Measurements from ENCODE around the gene ALKBH7. TPM values are rescaled to one million over a fixed set of nuclear protein-coding genes. Genes with fewer than 3 reads are reported as not detected.
A peak's percentile ranks its signal among the peaks of the same experiment; 100 is the strongest.

ALKBH7 gene
- total RNA-seq, 2 experiments from 2014 or later: 61.0 to 75.9 TPM

DNA sequence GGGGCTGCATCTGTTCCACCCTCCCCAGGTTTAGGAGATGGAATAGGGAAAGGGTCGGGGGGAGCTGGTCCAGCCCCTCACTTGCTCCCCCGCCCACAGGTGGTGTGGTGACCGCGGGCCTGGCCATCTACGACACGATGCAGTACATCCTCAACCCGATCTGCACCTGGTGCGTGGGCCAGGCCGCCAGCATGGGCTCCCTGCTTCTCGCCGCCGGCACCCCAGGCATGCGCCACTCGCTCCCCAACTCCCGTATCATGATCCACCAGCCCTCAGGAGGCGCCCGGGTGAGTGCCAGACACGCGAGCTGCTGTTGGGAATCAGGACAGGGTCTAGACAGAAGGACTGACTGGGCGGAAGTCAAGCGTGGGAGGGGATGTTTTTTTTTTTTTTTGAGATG, 8.2 kb upstream of the ALKBH7 start:
- TF ChIP-seq, protein P1, sequence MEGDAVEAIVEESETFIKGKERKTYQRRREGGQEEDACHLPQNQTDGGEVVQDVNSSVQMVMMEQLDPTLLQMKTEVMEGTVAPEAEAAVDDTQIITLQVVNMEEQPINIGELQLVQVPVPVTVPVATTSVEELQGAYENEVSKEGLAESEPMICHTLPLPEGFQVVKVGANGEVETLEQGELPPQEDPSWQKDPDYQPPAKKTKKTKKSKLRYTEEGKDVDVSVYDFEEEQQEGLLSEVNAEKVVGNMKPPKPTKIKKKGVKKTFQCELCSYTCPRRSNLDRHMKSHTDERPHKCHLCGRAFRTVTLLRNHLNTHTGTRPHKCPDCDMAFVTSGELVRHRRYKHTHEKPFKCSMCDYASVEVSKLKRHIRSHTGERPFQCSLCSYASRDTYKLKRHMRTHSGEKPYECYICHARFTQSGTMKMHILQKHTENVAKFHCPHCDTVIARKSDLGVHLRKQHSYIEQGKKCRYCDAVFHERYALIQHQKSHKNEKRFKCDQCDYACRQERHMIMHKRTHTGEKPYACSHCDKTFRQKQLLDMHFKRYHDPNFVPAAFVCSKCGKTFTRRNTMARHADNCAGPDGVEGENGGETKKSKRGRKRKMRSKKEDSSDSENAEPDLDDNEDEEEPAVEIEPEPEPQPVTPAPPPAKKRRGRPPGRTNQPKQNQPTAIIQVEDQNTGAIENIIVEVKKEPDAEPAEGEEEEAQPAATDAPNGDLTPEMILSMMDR (conservative IDR thresholded peaks at IDR 0.05; ENCODE audit: low read length): no peak
- TF ChIP-seq EZH2phosphoT487 (IDR thresholded peaks at IDR 0.05; ENCODE audit: borderline replicate concordance, low read depth, low read length): no peak
- no TSS peak for BruUV-seq (replicated peaks)
- Histone ChIP-seq H3K4me1 (ENCODE audit: insufficient read depth, low read length, poor library complexity, severe bottlenecking) (peaks cover 13% of the 10 kb centered on the region), H3K9me3 (ENCODE audit: low read length) (no peaks in the 10 kb centered on the region), H3K4me3 (ENCODE audit: low read depth, low read length, poor library complexity, severe bottlenecking) (no peak overlapping the region), H3K9me2 (ENCODE audit: insufficient read depth, low read length) (no peaks in the 10 kb centered on the region), H3K36me3 (ENCODE audit: insufficient read depth, low read length) (peaks cover 53% of the 10 kb centered on the region), H3K4me2 (ENCODE audit: low read length) (no peak overlapping the region), H3K79me2 (ENCODE audit: insufficient read depth, low read depth, low read length) (peaks cover 17% of the 10 kb centered on the region; the same call in 1 of the 2 replicates), H2AFZ (ENCODE audit: low read length) (no peak overlapping the region), H4K20me1 (ENCODE audit: insufficient read depth, low read length) (no peaks in the 10 kb centered on the region), H3K27ac (ENCODE audit: low read depth, low read length, poor library complexity, severe bottlenecking) (no peak overlapping the region)
- ChIA-PET POLR2A (no interaction called here), CTCF (ENCODE audit: unreplicated experiment) (no interaction called here)
- DNase-seq (ENCODE audit: low spot score): no peak
- intact Hi-C loops (cut with micrococcal nuclease; ENCODE audit: unreplicated experiment): no loop called here

DNA sequence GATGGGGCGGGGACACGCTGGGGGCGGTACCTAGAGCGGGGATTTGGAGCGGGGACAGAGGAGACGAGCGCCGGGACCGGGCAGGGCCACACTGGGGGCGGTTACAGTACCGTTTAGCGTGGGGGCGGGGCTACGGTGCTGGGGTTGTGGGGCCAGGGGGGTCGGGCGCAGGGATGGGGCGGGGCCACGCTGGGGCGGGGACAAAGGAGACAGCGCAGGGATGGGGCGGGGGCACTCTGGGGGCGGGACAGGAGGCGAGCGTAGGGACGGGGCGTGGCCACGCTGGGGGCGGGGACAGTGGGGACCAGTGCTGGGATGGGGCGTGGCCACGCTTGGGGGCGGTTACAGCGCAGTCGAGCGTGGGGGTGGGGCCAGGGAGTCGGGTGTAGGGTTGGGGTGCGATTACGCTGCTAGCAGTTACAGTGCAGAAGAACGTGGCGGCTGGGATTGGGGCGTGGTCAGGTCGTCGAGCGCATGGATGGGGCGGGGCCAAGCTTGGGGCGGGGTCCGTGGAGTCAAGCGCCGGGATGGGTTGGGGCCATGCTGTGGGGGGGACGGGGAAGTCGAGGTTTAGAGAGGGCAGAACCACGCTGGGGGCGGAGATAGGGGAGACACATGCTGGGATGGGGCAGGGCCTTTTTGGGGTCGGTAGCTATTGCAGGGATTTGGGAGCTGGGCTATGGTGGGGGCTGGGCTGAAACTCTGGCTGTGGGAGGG, 660 bp downstream of the ALKBH7 start:
- intact Hi-C loops (cut with micrococcal nuclease; ENCODE audit: unreplicated experiment): loop anchor here (2.0 kb wide), 2 partner anchors 52 to 364 kb away; partner anchors contain the start of genes GPR108 and KHSRP
- Histone ChIP-seq H3K79me2 (ENCODE audit: insufficient read depth, low read depth, low read length) (no peaks in the 10 kb centered on the region), H3K9me2 (ENCODE audit: insufficient read depth, low read length) (no peaks in the 10 kb centered on the region), H3K4me3 (ENCODE audit: low read depth, low read length, poor library complexity, severe bottlenecking) (peak overlapping the region; percentile 84), H3K9me3 (ENCODE audit: low read length) (no peaks in the 10 kb centered on the region), H3K27ac (ENCODE audit: low read depth, low read length, poor library complexity, severe bottlenecking) (peak overlapping the region; percentile 85), H4K20me1 (ENCODE audit: insufficient read depth, low read length) (no peaks in the 10 kb centered on the region), H3K4me2 (ENCODE audit: low read length) (peak overlapping the region; percentile 84), H3K4me1 (ENCODE audit: insufficient read depth, low read length, poor library complexity, severe bottlenecking) (peaks cover 13% of the 10 kb centered on the region), H3K36me3 (ENCODE audit: insufficient read depth, low read length) (peaks cover 17% of the 10 kb centered on the region), H2AFZ (ENCODE audit: low read length) (peak overlapping the region; percentile 78)
- CTCF ChIA-PET (ENCODE audit: unreplicated experiment): interaction anchor here (0.6 to 0.9 kb wide), 2 partner anchors 11 to 52 kb away, joined by 4 to 6 read pairs; partner anchors contain the start of gene CLPP
- POLR2A ChIA-PET: interaction anchor here (0.5 to 1.1 kb wide), 6 partner anchors 10 to 148 kb away, joined by 3 to 5 read pairs (median 4); partner anchors contain the start of gene KHSRP
- BruUV-seq (replicated peaks): no TSS peak
- TF ChIP-seq, protein P1 (conservative IDR thresholded peaks at IDR 0.05; ENCODE audit: low read length): no peak
- TF ChIP-seq EZH2phosphoT487 (IDR thresholded peaks at IDR 0.05; ENCODE audit: borderline replicate concordance, low read depth, low read length): no peak
- DNase-seq (ENCODE audit: low spot score): peak; percentile 98

DNA sequence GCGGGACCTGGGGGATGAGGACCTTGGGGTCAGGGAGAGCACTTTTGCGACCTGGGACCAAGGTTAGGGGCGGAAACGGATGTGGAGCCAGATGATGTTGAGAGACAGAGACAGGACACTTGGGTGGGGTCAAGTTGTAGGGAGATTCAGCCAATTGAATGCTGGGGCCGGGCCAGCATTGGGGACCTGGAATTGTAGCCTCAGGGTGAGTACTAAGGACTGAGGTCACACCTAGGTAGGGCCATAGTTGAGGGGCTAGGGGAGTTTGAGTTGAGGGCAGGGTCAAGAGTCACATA, 1.2 kb downstream of the ALKBH7 start:
- CTCF ChIA-PET (ENCODE audit: unreplicated experiment): no interaction called here
- peaks cover 13% of the 10 kb centered on the region for H3K4me1 ChIP-seq (ENCODE audit: insufficient read depth, low read length, poor library complexity, severe bottlenecking)
- POLR2A ChIA-PET: interaction anchor here (0.5 kb wide), 1 partner anchor 147 kb away, joined by 4 read pairs; no protein-coding TSS in a partner anchor
- H3K79me2 ChIP-seq (ENCODE audit: insufficient read depth, low read depth, low read length): no peaks in the 10 kb centered on the region
- H3K36me3 ChIP-seq (ENCODE audit: insufficient read depth, low read length): peaks cover 17% of the 10 kb centered on the region
- H3K27ac ChIP-seq (ENCODE audit: low read depth, low read length, poor library complexity, severe bottlenecking): peak overlapping the region; percentile 50
- no peaks in the 10 kb centered on the region for H4K20me1 ChIP-seq (ENCODE audit: insufficient read depth, low read length)
- no peak for DNase-seq (ENCODE audit: low spot score)
- H2AFZ ChIP-seq (ENCODE audit: low read length): peak overlapping the region; percentile 67; the same call in 1 of the 2 replicates
- BruUV-seq (replicated peaks): no TSS peak
- peak overlapping the region; percentile 84 for H3K4me2 ChIP-seq (ENCODE audit: low read length)
- H3K9me3 ChIP-seq (ENCODE audit: low read length): no peaks in the 10 kb centered on the region
- no peaks in the 10 kb centered on the region for H3K9me2 ChIP-seq (ENCODE audit: insufficient read depth, low read length)
- peak overlapping the region; percentile 68 for H3K4me3 ChIP-seq (ENCODE audit: low read depth, low read length, poor library complexity, severe bottlenecking)
- no peak for TF ChIP-seq EZH2phosphoT487 (IDR thresholded peaks at IDR 0.05; ENCODE audit: borderline replicate concordance, low read depth, low read length)
- TF ChIP-seq, protein P1 (conservative IDR thresholded peaks at IDR 0.05; ENCODE audit: low read length): no peak
- intact Hi-C loops (cut with micrococcal nuclease; ENCODE audit: unreplicated experiment): loop anchor here (2.0 kb wide), 2 partner anchors 51 to 363 kb away; partner anchors contain the start of genes GPR108 and KHSRP
